ENCODE data around the gene PDGFD.
A peak's percentile ranks its signal among the peaks of the same experiment; 100 is the strongest.

PDGFD gene

DNA sequence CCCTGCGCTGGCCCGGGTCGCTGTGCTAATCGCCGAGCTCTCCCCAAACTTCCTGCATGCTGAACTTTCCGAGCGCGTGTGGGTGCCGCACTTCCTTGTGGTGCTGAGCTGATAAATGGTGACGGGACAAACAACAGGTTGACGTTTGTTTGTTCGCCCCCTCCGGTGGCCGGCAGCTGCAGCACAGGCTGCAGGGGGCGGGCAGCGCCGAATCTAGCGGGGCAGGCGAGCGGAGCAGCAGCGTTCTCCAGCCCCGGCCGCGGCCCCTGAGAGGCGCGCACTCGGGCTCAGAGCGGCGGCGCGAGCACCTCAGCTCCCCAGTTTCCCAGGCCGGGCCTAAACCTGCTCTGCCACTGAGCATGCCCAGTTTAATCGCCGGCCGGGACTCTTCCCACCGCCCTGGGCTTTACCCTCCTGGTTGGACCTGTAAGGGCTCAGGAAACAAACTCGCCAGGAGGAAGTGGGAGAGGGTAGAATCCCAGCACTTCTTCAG lies at the start of gene PDGFD:
Gene PDGFD (minus strand): TSS at position 120 of the 493 bp plus-strand sequence.
- no peaks in the 10 kb centered on the region for H3K9me3 ChIP-seq (ENCODE audit: low read length)
- H2AFZ ChIP-seq (ENCODE audit: low read depth, low read length), result peak within 1 kb of the TSS; percentile 98
- H3K4me1 ChIP-seq (ENCODE audit: insufficient read depth, low read length), result peaks cover 11% of the 10 kb centered on the region
- no peaks in the 10 kb centered on the region for H3K36me3 ChIP-seq (ENCODE audit: insufficient read depth, low read length)
- peak within 1 kb of the TSS; percentile 76 for H3K4me3 ChIP-seq (ENCODE audit: low read length)
- H3K27me3 ChIP-seq (ENCODE audit: insufficient read depth, low read length), result no peaks in the 10 kb centered on the region

GRCh38 chr11:104206936-104207335 lies 43.0 kb upstream of the PDGFD start:
- Histone ChIP-seq H3K27me3 (ENCODE audit: insufficient read depth, low read length) (no peaks in the 10 kb centered on the region), H3K9me3 (ENCODE audit: low read length) (no peaks in the 10 kb centered on the region), H3K4me3 (ENCODE audit: low read length) (no peak overlapping the region), H3K36me3 (ENCODE audit: insufficient read depth, low read length) (no peaks in the 10 kb centered on the region), H3K4me1 (ENCODE audit: insufficient read depth, low read length) (no peaks in the 10 kb centered on the region), H2AFZ (ENCODE audit: low read depth, low read length) (no peak overlapping the region)

GRCh38 chr11:104205838-104206237 lies 41.9 kb upstream of the PDGFD start:
- Histone ChIP-seq H2AFZ (ENCODE audit: low read depth, low read length) (no peak overlapping the region), H3K36me3 (ENCODE audit: insufficient read depth, low read length) (no peaks in the 10 kb centered on the region)

GRCh38 chr11:104200688-104201087 lies 36.7 kb upstream of the PDGFD start:
- no peak overlapping the region for H3K4me3 ChIP-seq (ENCODE audit: low read length)
- no peaks in the 10 kb centered on the region for H3K27me3 ChIP-seq (ENCODE audit: insufficient read depth, low read length)
- H3K9me3 ChIP-seq (ENCODE audit: low read length), result no peaks in the 10 kb centered on the region
- H3K4me1 ChIP-seq (ENCODE audit: insufficient read depth, low read length), result no peaks in the 10 kb centered on the region
- no peaks in the 10 kb centered on the region for H3K36me3 ChIP-seq (ENCODE audit: insufficient read depth, low read length)
- no peak overlapping the region for H2AFZ ChIP-seq (ENCODE audit: low read depth, low read length)

More at GRCh38 chr11:104205838-104206237, 41.9 kb upstream of the PDGFD start:
- H3K9me3 ChIP-seq (ENCODE audit: low read length), result no peaks in the 10 kb centered on the region
- H3K4me1 ChIP-seq (ENCODE audit: insufficient read depth, low read length), result no peaks in the 10 kb centered on the region
- no peaks in the 10 kb centered on the region for H3K27me3 ChIP-seq (ENCODE audit: insufficient read depth, low read length)
- no peak overlapping the region for H3K4me3 ChIP-seq (ENCODE audit: low read length)

DNA sequence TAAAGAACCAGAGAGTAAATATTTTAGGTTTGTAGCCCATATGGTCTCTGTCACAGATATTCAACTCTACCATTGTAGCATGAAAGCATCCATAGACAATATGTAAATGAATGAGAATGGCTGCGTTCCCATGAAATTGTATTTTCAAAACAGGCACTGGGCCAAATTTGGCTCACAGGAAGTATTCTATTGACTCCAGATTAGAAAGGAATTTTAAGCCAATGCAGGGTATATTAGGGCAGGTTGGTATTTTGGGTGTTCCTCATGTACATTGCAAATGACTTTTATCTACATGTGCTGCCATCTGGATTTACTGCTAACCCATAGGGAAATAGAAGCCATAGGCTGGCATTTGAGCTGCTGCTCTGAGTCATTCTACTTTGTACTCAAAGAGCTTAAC lies 35.1 kb upstream of the PDGFD start:
- Histone ChIP-seq H3K4me1 (ENCODE audit: insufficient read depth, low read length) (no peaks in the 10 kb centered on the region), H3K4me3 (ENCODE audit: low read length) (no peak overlapping the region), H3K9me3 (ENCODE audit: low read length) (no peaks in the 10 kb centered on the region), H3K27me3 (ENCODE audit: insufficient read depth, low read length) (no peaks in the 10 kb centered on the region), H3K36me3 (ENCODE audit: insufficient read depth, low read length) (no peaks in the 10 kb centered on the region), H2AFZ (ENCODE audit: low read depth, low read length) (no peak overlapping the region)

DNA sequence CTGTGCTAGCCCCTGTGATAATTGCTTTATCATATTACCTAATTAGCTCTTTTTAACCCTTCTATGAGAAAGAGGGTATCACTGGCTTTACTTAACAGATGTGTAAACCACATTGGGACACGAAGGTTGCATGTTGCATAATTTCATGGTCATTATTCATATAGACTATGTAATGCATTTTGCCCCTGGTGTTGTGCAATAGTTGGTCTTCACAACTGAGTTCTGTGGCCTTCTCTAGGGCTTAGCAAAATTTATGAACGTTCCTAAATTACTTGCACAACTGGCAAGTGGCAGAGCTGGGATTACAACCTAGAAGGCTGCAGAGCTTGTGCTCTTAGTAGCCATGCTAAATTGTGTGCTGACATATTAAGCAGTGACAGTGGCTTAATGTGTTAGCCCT lies 34.6 kb upstream of the PDGFD start:
- H3K27me3 ChIP-seq (ENCODE audit: insufficient read depth, low read length), result no peaks in the 10 kb centered on the region
- no peak overlapping the region for H3K4me3 ChIP-seq (ENCODE audit: low read length)
- no peak overlapping the region for H2AFZ ChIP-seq (ENCODE audit: low read depth, low read length)
- no peaks in the 10 kb centered on the region for H3K36me3 ChIP-seq (ENCODE audit: insufficient read depth, low read length)
- no peaks in the 10 kb centered on the region for H3K4me1 ChIP-seq (ENCODE audit: insufficient read depth, low read length)
- H3K9me3 ChIP-seq (ENCODE audit: low read length), result no peaks in the 10 kb centered on the region

GRCh38 chr11:104191124-104191523 lies 27.2 kb upstream of the PDGFD start:
- Histone ChIP-seq H3K36me3 (ENCODE audit: insufficient read depth, low read length) (no peaks in the 10 kb centered on the region), H2AFZ (ENCODE audit: low read depth, low read length) (no peak overlapping the region), H3K4me1 (ENCODE audit: insufficient read depth, low read length) (no peaks in the 10 kb centered on the region), H3K27me3 (ENCODE audit: insufficient read depth, low read length) (no peaks in the 10 kb centered on the region), H3K9me3 (ENCODE audit: low read length) (no peaks in the 10 kb centered on the region), H3K4me3 (ENCODE audit: low read length) (no peak overlapping the region)

- no peaks in the 10 kb centered on the region for H3K27me3 ChIP-seq (ENCODE audit: insufficient read depth, low read length)
- no peaks in the 10 kb centered on the region for H3K36me3 ChIP-seq (ENCODE audit: insufficient read depth, low read length)
- H2AFZ ChIP-seq (ENCODE audit: low read depth, low read length), result no peak overlapping the region
- H3K4me3 ChIP-seq (ENCODE audit: low read length), result no peak overlapping the region
- no peaks in the 10 kb centered on the region for H3K4me1 ChIP-seq (ENCODE audit: insufficient read depth, low read length)
- H3K9me3 ChIP-seq (ENCODE audit: low read length), result no peaks in the 10 kb centered on the region
Measured at GRCh38 chr11:104183593-104183992, 19.6 kb upstream of the PDGFD start.

DNA sequence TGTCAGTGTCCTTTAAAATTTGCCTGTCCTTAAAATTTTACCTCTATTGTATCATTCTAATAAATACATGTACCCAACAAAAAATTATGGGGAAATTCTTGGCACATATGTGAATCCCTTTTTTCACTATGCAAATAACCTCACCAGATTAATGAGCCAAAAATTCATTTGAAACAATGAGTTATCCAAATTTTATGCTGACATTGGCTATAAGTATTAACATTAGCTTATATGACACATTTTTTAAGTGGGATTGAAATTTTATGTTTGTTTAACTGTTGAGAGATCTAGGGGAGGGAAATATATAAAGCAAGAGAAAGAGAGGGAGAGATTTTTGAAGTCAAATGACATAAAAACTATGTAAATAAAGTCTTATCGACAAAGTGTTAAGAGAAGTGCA lies 11.8 kb upstream of the PDGFD start:
- H3K36me3 ChIP-seq (ENCODE audit: insufficient read depth, low read length), result no peaks in the 10 kb centered on the region
- no peaks in the 10 kb centered on the region for H3K9me3 ChIP-seq (ENCODE audit: low read length)
- H3K4me1 ChIP-seq (ENCODE audit: insufficient read depth, low read length), result no peaks in the 10 kb centered on the region
- H2AFZ ChIP-seq (ENCODE audit: low read depth, low read length), result no peak overlapping the region
- no peak overlapping the region for H3K4me3 ChIP-seq (ENCODE audit: low read length)
- H3K27me3 ChIP-seq (ENCODE audit: insufficient read depth, low read length), result no peaks in the 10 kb centered on the region

DNA sequence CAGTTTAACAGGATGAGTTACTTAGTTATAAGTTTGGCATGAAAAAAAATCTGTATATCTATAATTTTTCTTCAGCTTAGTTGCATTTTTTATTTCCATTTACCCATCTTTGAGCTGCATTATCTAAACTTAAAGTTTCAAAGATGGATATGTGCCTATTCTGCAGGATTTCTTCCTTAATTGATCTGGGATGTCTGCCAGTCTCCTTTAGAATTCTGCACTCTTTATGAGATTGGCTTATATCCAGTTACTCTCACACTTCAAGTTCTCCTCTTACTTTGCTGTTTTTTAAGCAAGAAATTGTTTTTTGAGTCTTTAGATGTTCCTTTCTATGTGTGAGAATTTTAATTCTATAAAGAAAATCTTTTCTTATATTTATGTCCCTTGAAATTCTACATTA lies 5.1 kb upstream of the PDGFD start:
- Histone ChIP-seq H3K36me3 (ENCODE audit: insufficient read depth, low read length) (no peaks in the 10 kb centered on the region), H3K4me3 (ENCODE audit: low read length) (no peak overlapping the region), H3K9me3 (ENCODE audit: low read length) (no peaks in the 10 kb centered on the region), H2AFZ (ENCODE audit: low read depth, low read length) (no peak overlapping the region), H3K4me1 (ENCODE audit: insufficient read depth, low read length) (no peaks in the 10 kb centered on the region), H3K27me3 (ENCODE audit: insufficient read depth, low read length) (no peaks in the 10 kb centered on the region)

DNA sequence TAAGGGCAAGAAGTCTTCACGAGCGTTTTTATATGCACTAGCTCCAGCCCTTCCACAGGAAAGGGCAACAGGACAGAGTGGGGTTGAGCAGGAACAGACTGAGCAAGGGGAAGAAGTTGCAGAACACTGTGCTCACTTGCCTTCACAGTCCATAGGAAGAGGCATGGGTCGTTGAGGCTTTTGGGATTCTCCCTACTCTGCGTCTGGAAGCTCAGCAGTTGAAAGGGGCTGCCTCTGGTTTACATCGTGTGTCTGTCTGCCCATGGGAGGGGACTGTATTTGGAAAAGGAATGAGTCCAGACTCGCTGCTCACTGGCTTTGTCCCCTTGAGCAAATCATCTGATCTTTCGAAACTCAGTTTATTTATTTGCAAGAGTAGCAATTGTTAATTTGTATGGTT lies 1.1 kb upstream of the PDGFD start:
- Histone ChIP-seq H3K4me1 (ENCODE audit: insufficient read depth, low read length) (peaks cover 11% of the 10 kb centered on the region), H3K27me3 (ENCODE audit: insufficient read depth, low read length) (no peaks in the 10 kb centered on the region), H3K36me3 (ENCODE audit: insufficient read depth, low read length) (no peaks in the 10 kb centered on the region), H3K9me3 (ENCODE audit: low read length) (no peaks in the 10 kb centered on the region), H3K4me3 (ENCODE audit: low read length) (peak overlapping the region; percentile 76), H2AFZ (ENCODE audit: low read depth, low read length) (peak overlapping the region; percentile 98)

GRCh38 chr11:104163100-104164027 lies 583 bp downstream of the PDGFD start:
- Histone ChIP-seq H3K4me3 (ENCODE audit: low read length) (peak overlapping the region; percentile 76), H3K36me3 (ENCODE audit: insufficient read depth, low read length) (no peaks in the 10 kb centered on the region), H3K4me1 (ENCODE audit: insufficient read depth, low read length) (peaks cover 11% of the 10 kb centered on the region), H2AFZ (ENCODE audit: low read depth, low read length) (peak overlapping the region; percentile 98), H3K9me3 (ENCODE audit: low read length) (no peaks in the 10 kb centered on the region), H3K27me3 (ENCODE audit: insufficient read depth, low read length) (no peaks in the 10 kb centered on the region)

GRCh38 chr11:104161751-104162450 lies 2.0 kb downstream of the PDGFD start:
- H2AFZ ChIP-seq (ENCODE audit: low read depth, low read length), result no peak overlapping the region
- H3K36me3 ChIP-seq (ENCODE audit: insufficient read depth, low read length), result peaks cover 3% of the 10 kb centered on the region
- H3K4me1 ChIP-seq (ENCODE audit: insufficient read depth, low read length), result peaks cover 11% of the 10 kb centered on the region
- peak overlapping the region; percentile 76 for H3K4me3 ChIP-seq (ENCODE audit: low read length)
- no peaks in the 10 kb centered on the region for H3K9me3 ChIP-seq (ENCODE audit: low read length)
- H3K27me3 ChIP-seq (ENCODE audit: insufficient read depth, low read length), result no peaks in the 10 kb centered on the region

All from neuron (in vitro differentiated cells).